CD4-positive, alpha-beta T cell treated with Interleukin-2 at 100 ng/mL for 4 hours (primary cell): Measurements from ENCODE around the gene EBPL.
"Not testable (repeated sequence)": the region's sequence is repeated elsewhere in the genome, so short reads cannot be mapped to it uniquely, and the experiment has no call there.

ENCODE experiments used
- DNase-seq: peaks from one replicate; pipeline ENCODE4 v3.0.0-alpha.2; 2020; ENCODE audit warnings: low spot score

Gene EBPL

GRCh38 chr13:49690995-49691784 lies at the start of gene EBPL:
Gene EBPL, minus strand, starts transcription at chr13:49691486. Its CDS starts 62 bp downstream, at chr13:49691424.
- DNase-seq: peak; percentile 83

- no peak for DNase-seq
Observed at GRCh38 chr13:49740870-49741269, 49.6 kb upstream of the EBPL start.

GRCh38 chr13:49739498-49740187 lies 48.4 kb upstream of the EBPL start:
- DNase-seq: no peak

- no peak for DNase-seq
Observed at GRCh38 chr13:49733181-49733951, 42.1 kb upstream of the EBPL start.

- no peak for DNase-seq
Observed at GRCh38 chr13:49731766-49732165, 40.5 kb upstream of the EBPL start.

- DNase-seq: no peak
Observed at GRCh38 chr13:49716615-49717014, 25.3 kb upstream of the EBPL start.

- no peak for DNase-seq
Observed at GRCh38 chr13:49714757-49715156, 23.5 kb upstream of the EBPL start.

GRCh38 chr13:49711218-49711863 lies 20.1 kb upstream of the EBPL start:
- no peak for DNase-seq

- DNase-seq: not testable (repeated sequence)
Observed at GRCh38 chr13:49704264-49704663, 13.0 kb upstream of the EBPL start.

- DNase-seq: no peak
Observed at GRCh38 chr13:49701491-49701890, 10.2 kb upstream of the EBPL start.

- DNase-seq: no peak
Observed at GRCh38 chr13:49697468-49697867, 6.2 kb upstream of the EBPL start.

- DNase-seq: no peak
Observed at GRCh38 chr13:49694446-49694845, 3.2 kb upstream of the EBPL start.

GRCh38 chr13:49693877-49694276 lies 2.6 kb upstream of the EBPL start:
- DNase-seq: no peak

GRCh38 chr13:49693191-49693733 lies 2.0 kb upstream of the EBPL start:
- no peak for DNase-seq

GRCh38 chr13:49690133-49690994 lies 922 bp downstream of the EBPL start:
- no peak for DNase-seq

- no peak for DNase-seq
Observed at GRCh38 chr13:49683489-49683888, 7.8 kb downstream of the EBPL start.

- DNase-seq: no peak
Observed at GRCh38 chr13:49681842-49682435, 9.3 kb downstream of the EBPL start.

GRCh38 chr13:49679246-49679645 lies 12.0 kb downstream of the EBPL start:
- no peak for DNase-seq

- DNase-seq: no peak
Observed at GRCh38 chr13:49678191-49678914, 12.9 kb downstream of the EBPL start.
